DND-41 (cell line): ENCODE data around the gene GORASP1.

ENCODE experiments used
- CTCF ChIP-seq: IDR thresholded peaks from 2 replicates; pipeline ENCODE4 v1.5.1; 2012; ENCODE audit warnings: borderline replicate concordance, low read length, moderate library complexity, mild to moderate bottlenecking; ENCODE audit not compliant: poor library complexity, severe bottlenecking; ENCODE audit errors: extremely low read depth
- EZH2 ChIP-seq: IDR thresholded peaks from 3 replicates; pipeline ENCODE4 v1.6.1; 2012; ENCODE audit warnings: borderline replicate concordance, low read depth, mild to moderate bottlenecking, moderate library complexity, low read length, inconsistent platforms; ENCODE audit not compliant: severe bottlenecking

- TF ChIP-seq CTCF, result peak; percentile 22
- no peak for TF ChIP-seq EZH2
Measured at GRCh38 chr3:39124876-39125840, 17.7 kb upstream of the GORASP1 start.
